HCT116 (cell line): Measurements from ENCODE around the gene IL6R. TPM values are rescaled to one million over a fixed set of nuclear protein-coding genes. Genes with fewer than 3 reads are reported as not detected.
A peak's percentile ranks its signal among the peaks of the same experiment; 100 is the strongest.

Source experiments
- ATAC-seq: fragments of 200-7000 bp; cut with Tn5 transposase; 2 replicates; pipeline ENCODE4 v1.9.1; 2020; ENCODE audit warnings: mild to moderate bottlenecking, moderate library complexity
- BruUV-seq: library from RNA; stranded (reverse); fragments of 400-500 nt; replicated peaks from 2 replicates; lab custom pipeline; 2021; lab: Mats Ljungman, UMichigan
- CTCF ChIA-PET: fragments of 300-600 bp; sonication (Branson Sonifier 250); formaldehyde crosslinking; loops from one replicate; lab custom pipeline; 2021; ENCODE audit warnings: antibody characterized with exemption; lab: Charles Lee
- POLR2A ChIA-PET: fragments of 300-600, 350-600 bp; sonication (Branson Sonifier 250); formaldehyde crosslinking; loops from one replicate; lab custom pipeline; 2021; ENCODE audit warnings: antibody characterized with exemption; lab: Charles Lee
- RAD21 ChIA-PET, 2 experiments: fragments of 300-600 bp; sonication (Branson Sonifier 250); formaldehyde crosslinking; loops; one replicate each; lab custom pipeline; 2023; ENCODE audit warnings: low total read pairs in 2 of 2; ENCODE audit not compliant: uncharacterized antibody in 2 of 2, unreplicated experiment in 2 of 2, low non-redundant PET in 1 of 2; lab: Charles Lee
- DNase-seq: peaks from one replicate; pipeline ENCODE4 v3.0.0-alpha.2; 2010; ENCODE audit warnings: low read depth, low spot score
- H2AFZ ChIP-seq: fragments of 200-600 bp; shearing (Covaris generic), sonication (generic); 2 replicates; pipeline ENCODE4 v1.6.1; 2017; ENCODE audit warnings: low read depth, mixed run types, mixed read lengths, antibody characterized with exemption, low read length; ENCODE audit not compliant: poor library complexity, severe bottlenecking
- H3K27ac ChIP-seq: 2 replicates; pipeline ENCODE4 v1.5.1; 2012; ENCODE audit warnings: low read depth, low read length
- H3K27me3 ChIP-seq: fragments of 200-600 bp; sonication (generic); 2 replicates; pipeline ENCODE4 v1.6.1; 2016; ENCODE audit warnings: mixed run types, low read length, mixed read lengths; ENCODE audit not compliant: insufficient read depth
- H3K36me3 ChIP-seq, 2 experiments: fragments of 200-500 bp in 1 of 2; fragments of 200-600 bp in 1 of 2; sonication (Bioruptor generic) in 1 of 2; sonication (generic) in 1 of 2; 2 replicates each; pipeline versions ENCODE4 v1.5.1 to v1.6.1; 2014 to 2016; ENCODE audit warnings: low read length in 2 of 2, inconsistent platforms in 1 of 2, mixed read lengths in 1 of 2, mixed run types in 1 of 2; ENCODE audit not compliant: insufficient read depth in 2 of 2, control insufficient read depth in 1 of 2
- H3K4me1 ChIP-seq, 2 experiments: fragments of 200-600 bp in 1 of 2; sonication (generic) in 1 of 2; 2 replicates each; pipeline versions ENCODE4 v1.5.1 to v1.6.1; 2012 to 2017; ENCODE audit warnings: low read length in 2 of 2, inconsistent platforms in 1 of 2, mild to moderate bottlenecking in 1 of 2, mixed read lengths in 1 of 2, mixed run types in 1 of 2, moderate library complexity in 1 of 2; ENCODE audit not compliant: insufficient read depth in 2 of 2, control insufficient read depth in 1 of 2
- H3K4me2 ChIP-seq: fragments of 200-600 bp; sonication (generic); 2 replicates; pipeline ENCODE4 v1.6.1; 2017; ENCODE audit warnings: mixed run types, low read length, mixed read lengths
- H3K4me3 ChIP-seq, 2 experiments: fragments of 200-600 bp in 1 of 2; sonication (generic) in 1 of 2; replicated peaks in 1 of 2; 2 replicates each; pipeline ENCODE4 v1.5.1; 2011 to 2016; ENCODE audit warnings: low read length in 2 of 2, control low read depth in 1 of 2, low read depth in 1 of 2, mild to moderate bottlenecking in 1 of 2, mixed read lengths in 1 of 2, mixed run types in 1 of 2
- H3K79me2 ChIP-seq: fragments of 200-600 bp; sonication (generic); 2 replicates; pipeline ENCODE4 v1.6.1; 2017; ENCODE audit warnings: mild to moderate bottlenecking, mixed run types, low read length, moderate library complexity, mixed read lengths; ENCODE audit not compliant: insufficient read depth
- H3K9ac ChIP-seq: fragments of 200-600 bp; sonication (generic); 2 replicates; pipeline ENCODE4 v1.6.1; 2016; ENCODE audit warnings: low read length, mixed read lengths
- H3K9me2 ChIP-seq: fragments of 200-600 bp; sonication (generic), shearing (Covaris generic); 2 replicates; pipeline ENCODE4 v1.6.1; 2017; ENCODE audit warnings: mixed run types, mild to moderate bottlenecking, moderate library complexity; ENCODE audit not compliant: insufficient read depth
- H3K9me3 ChIP-seq, 2 experiments: fragments of 200-500 bp in 1 of 2; fragments of 200-600 bp in 1 of 2; sonication (Bioruptor generic) in 1 of 2; sonication (generic) in 1 of 2; 2 replicates each; pipeline ENCODE4 v1.6.1; 2014 to 2017; ENCODE audit warnings: low read length in 2 of 2, mixed read lengths in 2 of 2, inconsistent platforms in 1 of 2, low read depth in 1 of 2, mild to moderate bottlenecking in 1 of 2, mixed run types in 1 of 2, moderate library complexity in 1 of 2; ENCODE audit not compliant: control insufficient read depth in 1 of 2, insufficient read depth in 1 of 2
- H4K20me1 ChIP-seq: fragments of 200-600 bp; sonication (generic), shearing (Covaris generic); 2 replicates; pipeline ENCODE4 v1.6.1; 2017; ENCODE audit warnings: mixed run types, mild to moderate bottlenecking, moderate library complexity; ENCODE audit not compliant: insufficient read depth
- CBX3 ChIP-seq: IDR thresholded peaks from 2 replicates; pipeline ENCODE4 v1.6.1; 2012; ENCODE audit warnings: low read depth
- CEBPB ChIP-seq: IDR thresholded peaks from 2 replicates; pipeline ENCODE4 v1.6.1; 2012; ENCODE audit warnings: low read depth
- EGR1 ChIP-seq: IDR thresholded peaks from 2 replicates; pipeline ENCODE4 v1.6.1; 2012; ENCODE audit warnings: low read depth
- ELF1 ChIP-seq: IDR thresholded peaks from 2 replicates; pipeline ENCODE4 v1.6.1; 2012; ENCODE audit warnings: low read depth, borderline replicate concordance
- EZH2 ChIP-seq: fragments of 200-600 bp; sonication (generic); IDR thresholded peaks from 2 replicates; pipeline ENCODE4 v1.6.1; 2017; ENCODE audit warnings: antibody characterized with exemption, mixed run types
- EZH2phosphoT487 ChIP-seq: fragments of 200-600 bp; IDR thresholded peaks from 2 replicates; pipeline ENCODE4 v1.6.1; 2018; ENCODE audit warnings: antibody characterized with exemption, borderline replicate concordance
- FOSL1 ChIP-seq: IDR thresholded peaks from 2 replicates; pipeline ENCODE4 v1.6.1; 2012; ENCODE audit warnings: low read depth
- JUND ChIP-seq: IDR thresholded peaks from 2 replicates; pipeline ENCODE4 v1.6.1; 2012
- MAX ChIP-seq: IDR thresholded peaks from 2 replicates; pipeline ENCODE4 v1.6.1; 2012
- POLR2A ChIP-seq: IDR thresholded peaks from 2 replicates; pipeline ENCODE4 v1.7.0; 2011; ENCODE audit warnings: borderline replicate concordance; ENCODE audit not compliant: insufficient read depth, insufficient read length; ENCODE audit errors: extremely low read depth
- POLR2AphosphoS5 ChIP-seq: IDR thresholded peaks from 2 replicates; pipeline ENCODE4 v1.6.1; 2011; ENCODE audit warnings: mild to moderate bottlenecking, low read depth, low read length, moderate library complexity
- REST ChIP-seq: IDR thresholded peaks from 2 replicates; pipeline ENCODE4 v1.6.1; 2012; ENCODE audit warnings: low read depth
- SIN3A ChIP-seq: IDR thresholded peaks from 2 replicates; pipeline ENCODE4 v1.6.1; 2012; ENCODE audit warnings: low read depth
- SP1 ChIP-seq: IDR thresholded peaks from 2 replicates; pipeline ENCODE4 v1.6.1; 2012; ENCODE audit warnings: low read depth
- SRF ChIP-seq: IDR thresholded peaks from 2 replicates; pipeline ENCODE4 v1.6.1; 2012; ENCODE audit warnings: low read depth
- ZBTB33 ChIP-seq: IDR thresholded peaks from 2 replicates; pipeline ENCODE4 v1.6.1; 2011; ENCODE audit warnings: mild to moderate bottlenecking, low read length, moderate library complexity; ENCODE audit not compliant: insufficient replicate concordance; ENCODE audit errors: extremely low read depth
- ZFX ChIP-seq: fragments of 450-650 bp; IDR thresholded peaks from 2 replicates; pipeline ENCODE4 v1.6.1; 2017
- ZNF274 ChIP-seq: fragments of 200-500 bp; sonication (Bioruptor generic); IDR thresholded peaks from 2 replicates; pipeline ENCODE4 v1.6.1; 2014; ENCODE audit warnings: mild to moderate bottlenecking, low read depth, low read length, inconsistent platforms
- intact Hi-C: fragments of 100-400 bp; cut with micrococcal nuclease; formaldehyde crosslinking; loops from 2 replicates; pipeline ENCODE4 v1.10.0; 2022
- total RNA-seq: library from RNA; stranded (reverse); gene quantifications from one replicate; pipeline ENCODE4 v1.2.1, GENCODE V29; 2021; ENCODE audit not compliant: unreplicated experiment
- TF ChIP-seq, protein P1 (sequence below): IDR thresholded peaks from 2 replicates; pipeline ENCODE4 v1.6.1; 2012
- TF ChIP-seq, protein P2 (sequence below), 3 experiments: fragments of 200-600 bp in 1 of 3; sonication (generic) in 1 of 3; IDR thresholded peaks in 2 of 3; conservative IDR thresholded peaks in 1 of 3; 2 replicates each; pipeline ENCODE4 v1.5.1; 2012 to 2017; ENCODE audit warnings: low read depth in 2 of 3, low read length in 2 of 3, antibody characterized with exemption in 1 of 3, borderline replicate concordance in 1 of 3, control low read depth in 1 of 3, mild to moderate bottlenecking in 1 of 3, mixed read lengths in 1 of 3, mixed run types in 1 of 3, moderate library complexity in 1 of 3; ENCODE audit not compliant: insufficient read depth in 1 of 3

Gene IL6R
- total RNA-seq, 1 experiment from 2014 or later: 6.8 TPM

- H3K79me2 ChIP-seq: no peaks in the 10 kb centered on the region
- BruUV-seq: no TSS peak
- POLR2A ChIA-PET: interaction anchor here (0.9 kb wide), 1 partner anchor 12 kb away, joined by 3 read pairs; no protein-coding TSS in a partner anchor
- no peak overlapping the region; a peak in 1 of 4 replicates for H3K4me3 ChIP-seq
- peak overlapping the region; percentile 52 for H3K4me2 ChIP-seq
- H4K20me1 ChIP-seq: no peaks in the 10 kb centered on the region
- intact Hi-C loops: loop anchor here (2.0 to 5.0 kb wide), 3 partner anchors 14 to 81 kb away; partner anchors contain the start of gene IL6R
- no peaks in the 10 kb centered on the region for H3K36me3 ChIP-seq
- H3K9ac ChIP-seq: peak overlapping the region; percentile 51
- H3K4me1 ChIP-seq: peaks cover 35 to 56% of the 10 kb centered on the region in 2 experiments
- ATAC-seq (peak; percentile 80), DNase-seq (peak; percentile 82)
- no peak overlapping the region for H2AFZ ChIP-seq
- RAD21 ChIA-PET: interaction anchor here in 1 of 2 experiments (0.7 kb wide), 1 partner anchor 13 kb away, joined by 3 read pairs; no protein-coding TSS in a partner anchor
- H3K9me3 ChIP-seq: no peaks in the 10 kb centered on the region
- no peaks in the 10 kb centered on the region for H3K9me2 ChIP-seq
- peak overlapping the region; percentile 69 for H3K27ac ChIP-seq
- no peaks in the 10 kb centered on the region for H3K27me3 ChIP-seq
- CTCF ChIA-PET: no interaction called here
- TF ChIP-seq POLR2AphosphoS5 (no peak; the same call in 1 of the 2 replicates), MAX (peak; percentile 97), SRF (no peak), EZH2 (no peak), SP1 (peak; percentile 71), POLR2A (no peak), ELF1 (no peak), FOSL1 (peak; percentile 84), ZBTB33 (no peak), EZH2phosphoT487 (no peak), REST (no peak), CEBPB (peak; percentile 45; the same call in 1 of the 2 replicates), ZFX (no peak), JUND (peak; percentile 88), EGR1 (no peak), ZNF274 (no peak), SIN3A (0 out of 2 replicates have a peak, but pooled peaks have one; percentile 57), CBX3 (peak; percentile 91)
- TF ChIP-seq, protein P1, sequence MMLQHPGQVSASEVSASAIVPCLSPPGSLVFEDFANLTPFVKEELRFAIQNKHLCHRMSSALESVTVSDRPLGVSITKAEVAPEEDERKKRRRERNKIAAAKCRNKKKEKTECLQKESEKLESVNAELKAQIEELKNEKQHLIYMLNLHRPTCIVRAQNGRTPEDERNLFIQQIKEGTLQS: no peak
- TF ChIP-seq, protein P2, sequence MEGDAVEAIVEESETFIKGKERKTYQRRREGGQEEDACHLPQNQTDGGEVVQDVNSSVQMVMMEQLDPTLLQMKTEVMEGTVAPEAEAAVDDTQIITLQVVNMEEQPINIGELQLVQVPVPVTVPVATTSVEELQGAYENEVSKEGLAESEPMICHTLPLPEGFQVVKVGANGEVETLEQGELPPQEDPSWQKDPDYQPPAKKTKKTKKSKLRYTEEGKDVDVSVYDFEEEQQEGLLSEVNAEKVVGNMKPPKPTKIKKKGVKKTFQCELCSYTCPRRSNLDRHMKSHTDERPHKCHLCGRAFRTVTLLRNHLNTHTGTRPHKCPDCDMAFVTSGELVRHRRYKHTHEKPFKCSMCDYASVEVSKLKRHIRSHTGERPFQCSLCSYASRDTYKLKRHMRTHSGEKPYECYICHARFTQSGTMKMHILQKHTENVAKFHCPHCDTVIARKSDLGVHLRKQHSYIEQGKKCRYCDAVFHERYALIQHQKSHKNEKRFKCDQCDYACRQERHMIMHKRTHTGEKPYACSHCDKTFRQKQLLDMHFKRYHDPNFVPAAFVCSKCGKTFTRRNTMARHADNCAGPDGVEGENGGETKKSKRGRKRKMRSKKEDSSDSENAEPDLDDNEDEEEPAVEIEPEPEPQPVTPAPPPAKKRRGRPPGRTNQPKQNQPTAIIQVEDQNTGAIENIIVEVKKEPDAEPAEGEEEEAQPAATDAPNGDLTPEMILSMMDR (IDR thresholded peaks at IDR 0.05 in 2 of 3, conservative IDR thresholded peaks at IDR 0.05 in 1 of 3; ENCODE audit: borderline replicate concordance in 1 of 3, insufficient read depth in 1 of 3, low read depth in 2 of 3, low read length in 2 of 3): no peak
Measured at GRCh38 chr1:154433161-154433764, 28.1 kb downstream of the IL6R start.
